Heart right ventricle (tissue), 16 donors: ENCODE measurements around the gene ASB13. TPM values are rescaled to one million over a fixed set of nuclear protein-coding genes. Genes with fewer than 3 reads are reported as not detected.

Experiments
- ATAC-seq, 8 donors: fragments of 200-7000 bp; cut with Tn5 transposase; one replicate each; pipeline ENCODE4 v1.9.1; 2020; ENCODE audit warnings: mild to moderate bottlenecking in 8 of 8, moderate library complexity in 8 of 8, moderate number of reproducible peaks in 1 of 8
- DNase-seq, 2 donors: peaks; one replicate each; pipeline ENCODE4 v3.0.0-alpha.2; 2020
- H3K27ac ChIP-seq, 10 donors: fragments of 200-600 bp; sonication (generic) in 2 of 10; one replicate each; pipeline versions ENCODE4 v1.5.0 to v1.8.0; 2020 to 2022; ENCODE audit warnings: mild to moderate bottlenecking in 3 of 10
- H3K27me3 ChIP-seq, 7 donors: fragments of 200-600 bp; one replicate each; pipeline ENCODE4 v1.8.0; 2021 to 2022; ENCODE audit warnings: mild to moderate bottlenecking in 2 of 7
- H3K36me3 ChIP-seq, 9 donors: fragments of 200-600 bp; sonication (generic) in 1 of 9; one replicate each; pipeline versions ENCODE4 v1.5.0 to v1.8.0; 2020 to 2022; ENCODE audit warnings: mild to moderate bottlenecking in 2 of 9
- H3K4me1 ChIP-seq, 9 donors: fragments of 200-600 bp; sonication (generic) in 1 of 9; one replicate each; pipeline versions ENCODE4 v1.5.0 to v1.8.0; 2020 to 2022; ENCODE audit warnings: mild to moderate bottlenecking in 4 of 9
- H3K4me3 ChIP-seq, 10 donors: fragments of 200-600 bp; sonication (generic) in 2 of 10; one replicate each; pipeline versions ENCODE4 v1.5.0 to v1.8.0; 2020 to 2022; ENCODE audit warnings: mild to moderate bottlenecking in 7 of 10, moderate library complexity in 2 of 10
- H3K9me3 ChIP-seq, 11 donors: fragments of 200-600 bp in 10 of 11; sonication (generic) in 2 of 11; one replicate each; pipeline versions ENCODE4 v1.5.0 to v1.8.0; 2013 to 2022; ENCODE audit warnings: mild to moderate bottlenecking in 2 of 11, control low read depth in 1 of 11, moderate library complexity in 1 of 11
- WGBS, 2 donors: extraction: QIAGEN DNeasy Blood & Tissue Kit; methylation state at CpG; one replicate each; pipeline ENCODE4 v1.1.7; 2013; ENCODE audit warnings: inconsistent platforms in 1 of 2; 5-methylcytosine and 5-hydroxymethylcytosine counted together
- intact Hi-C, 10 donors: fragments of 100-400 bp; cut with DNase I; formaldehyde crosslinking; loops; one replicate each; pipeline versions ENCODE4 v1.11.1 to v1.14.2; 2022
- polyA plus RNA-seq, 2 donors: library from polyadenylated mRNA; stranded (reverse); fragments of 200-250 nt; gene quantifications; one replicate each; pipeline ENCODE4 v1.2.3, GENCODE V29; 2013
- total RNA-seq, 10 donors: library from RNA; stranded (reverse); fragmentation: NEBNext Ultra II Directional in 3 of 10; extraction: Animal tissue kit (Norgen Biotek cat#: 25700) in 3 of 10; gene quantifications; one replicate each; pipeline versions ENCODE4 v1.2.1 to v1.2.4, GENCODE V29; 2021 to 2023
- TF ChIP-seq, protein P1 (sequence below), 9 donors: fragments of 200-600 bp; sonication (generic) in 2 of 9; IDR thresholded peaks; one replicate each; pipeline versions ENCODE4 v1.5.0 to v1.8.0; 2021 to 2022; ENCODE audit warnings: antibody characterized with exemption in 9 of 9, mild to moderate bottlenecking in 5 of 9, moderate library complexity in 1 of 9
- donor health status: Arrhythmogenic right ventricular cardiomyopathy.
- donor health status: ischemic (EF 13 %, LVEDD 7.1; RV severe dilation, severe dysfunction).
- donor health status: healthy with polysubstance abuse.
- donor health status: DM: no; HTN: yes; CAD: no.
- donor health status: DM: no; HTN: no; CAD: no.
- donor health status: ischemic (EF 25% LVEDD 6.9; RV normal size, moderate dysfunction).
- donor health status: ischemic (EF 25% LVEDD 5.7; RV mildly dilated, moderate dysfunction).
- donor health status: healthy.
- donor health status: DM: yes; HTN: yes; CAD: no.
- donor health status: Ischemic cardiomyopathy.
- donor health status: ischemic (EF 35%, LVEDD 5.7; RV mildly dilated, moderate dysfunction).
- donor health status: nonischemic (EF 11% LVEDD 7.7; RV severe dilation, severe dysfunction).
- donor health status: DM: yes; HTN: yes; CAD: no.
- donor health status: PGD.
- donor health status: ischemic (EF 29% LVEDD 5.4; RV normal size, mild dysfunction).
- donor health status: nonischemic (EF 23%, LVEDD 6.1; RV moderate dilation, normal function).

ASB13 gene
- total and polyA plus RNA-seq, 12 donors = 8.4 to 18.0 (median 13.4) TPM

DNA sequence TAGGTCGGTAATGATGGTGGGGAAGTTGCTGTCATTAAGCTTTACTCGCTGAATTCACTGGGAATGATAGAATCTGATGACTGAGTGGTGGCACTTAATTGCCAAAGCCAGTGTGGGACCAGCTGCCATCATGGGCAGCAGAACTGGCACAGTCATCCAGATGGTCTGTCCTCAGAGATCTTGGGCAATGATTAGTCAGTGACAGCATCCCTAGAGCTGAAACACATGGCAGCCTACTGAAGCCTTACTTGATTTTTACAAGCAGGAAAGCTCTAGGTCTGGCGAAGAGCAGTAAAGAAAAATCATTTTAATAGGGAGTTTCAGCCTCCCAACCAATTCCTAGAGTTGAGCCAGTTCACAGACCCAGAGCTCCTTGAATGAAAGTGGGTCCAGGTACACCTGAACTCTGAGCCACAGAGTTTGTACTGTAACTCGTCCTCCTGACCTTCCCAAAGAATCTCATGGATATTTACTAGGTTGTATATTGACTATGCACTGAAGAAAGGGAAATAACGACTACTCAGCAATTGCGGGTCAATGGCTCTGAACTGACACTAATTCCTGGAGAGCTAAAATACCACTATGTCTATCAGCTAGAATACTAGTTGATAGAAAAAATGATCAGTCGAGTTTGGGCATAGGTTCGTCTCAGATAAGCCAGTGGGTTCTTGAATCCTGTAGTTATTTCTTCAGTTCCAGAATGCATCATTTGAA lies 4.4 kb upstream of the ASB13 start:
- 53 to 82% methylated on average over 8 of the region's 8 CpGs for WGBS, 2 donors
- ATAC-seq (no peak), DNase-seq (no peak)
- peaks cover 0 to 26% (median 0%) of the 10 kb centered on the region in 11 donors for H3K9me3 ChIP-seq
- TF ChIP-seq, protein P1, sequence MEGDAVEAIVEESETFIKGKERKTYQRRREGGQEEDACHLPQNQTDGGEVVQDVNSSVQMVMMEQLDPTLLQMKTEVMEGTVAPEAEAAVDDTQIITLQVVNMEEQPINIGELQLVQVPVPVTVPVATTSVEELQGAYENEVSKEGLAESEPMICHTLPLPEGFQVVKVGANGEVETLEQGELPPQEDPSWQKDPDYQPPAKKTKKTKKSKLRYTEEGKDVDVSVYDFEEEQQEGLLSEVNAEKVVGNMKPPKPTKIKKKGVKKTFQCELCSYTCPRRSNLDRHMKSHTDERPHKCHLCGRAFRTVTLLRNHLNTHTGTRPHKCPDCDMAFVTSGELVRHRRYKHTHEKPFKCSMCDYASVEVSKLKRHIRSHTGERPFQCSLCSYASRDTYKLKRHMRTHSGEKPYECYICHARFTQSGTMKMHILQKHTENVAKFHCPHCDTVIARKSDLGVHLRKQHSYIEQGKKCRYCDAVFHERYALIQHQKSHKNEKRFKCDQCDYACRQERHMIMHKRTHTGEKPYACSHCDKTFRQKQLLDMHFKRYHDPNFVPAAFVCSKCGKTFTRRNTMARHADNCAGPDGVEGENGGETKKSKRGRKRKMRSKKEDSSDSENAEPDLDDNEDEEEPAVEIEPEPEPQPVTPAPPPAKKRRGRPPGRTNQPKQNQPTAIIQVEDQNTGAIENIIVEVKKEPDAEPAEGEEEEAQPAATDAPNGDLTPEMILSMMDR (IDR thresholded peaks at IDR 0.05) = no peak
- H3K27ac ChIP-seq = no peak overlapping the region
- H3K4me3 ChIP-seq = no peak overlapping the region
- H3K27me3 ChIP-seq = no peaks in the 10 kb centered on the region
- intact Hi-C loops = no loop called here
- no peaks in the 10 kb centered on the region for H3K36me3 ChIP-seq
- H3K4me1 ChIP-seq = peaks cover 0 to 10% (median 7%) of the 10 kb centered on the region in 9 donors

DNA sequence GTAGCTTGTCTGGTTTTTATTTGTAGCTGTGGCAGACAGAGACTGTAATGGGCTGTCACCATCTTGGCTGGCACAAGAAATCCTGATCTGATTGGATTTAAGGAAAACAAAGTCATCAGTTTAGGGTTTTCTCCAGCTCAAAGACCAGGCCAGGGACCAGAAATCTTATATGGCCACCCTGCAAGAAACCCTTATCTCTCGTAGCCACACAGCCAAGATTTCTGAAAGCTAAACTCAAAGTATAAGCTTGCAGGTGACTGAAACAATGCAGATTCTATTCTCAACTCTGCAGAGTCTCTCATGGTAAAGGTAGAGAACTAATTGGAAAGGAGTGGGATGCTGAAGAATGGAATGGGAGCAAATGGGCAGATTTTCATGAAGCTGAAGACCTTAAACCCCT lies 3.2 kb upstream of the ASB13 start:
- H3K4me3 ChIP-seq = no peak overlapping the region
- H3K27ac ChIP-seq = no peak overlapping the region
- TF ChIP-seq, protein P1 (IDR thresholded peaks at IDR 0.05) = no peak
- H3K9me3 ChIP-seq = peaks cover 0 to 24% (median 0%) of the 10 kb centered on the region in 11 donors
- intact Hi-C loops = no loop called here
- DNase-seq (no peak), ATAC-seq (no peak)
- no peaks in the 10 kb centered on the region for H3K27me3 ChIP-seq
- H3K36me3 ChIP-seq = no peaks in the 10 kb centered on the region
- WGBS, 2 donors = 83 to 95% methylated on average over 1 of the region's 1 CpG
- peaks cover 0 to 21% (median 16%) of the 10 kb centered on the region in 9 donors for H3K4me1 ChIP-seq

DNA sequence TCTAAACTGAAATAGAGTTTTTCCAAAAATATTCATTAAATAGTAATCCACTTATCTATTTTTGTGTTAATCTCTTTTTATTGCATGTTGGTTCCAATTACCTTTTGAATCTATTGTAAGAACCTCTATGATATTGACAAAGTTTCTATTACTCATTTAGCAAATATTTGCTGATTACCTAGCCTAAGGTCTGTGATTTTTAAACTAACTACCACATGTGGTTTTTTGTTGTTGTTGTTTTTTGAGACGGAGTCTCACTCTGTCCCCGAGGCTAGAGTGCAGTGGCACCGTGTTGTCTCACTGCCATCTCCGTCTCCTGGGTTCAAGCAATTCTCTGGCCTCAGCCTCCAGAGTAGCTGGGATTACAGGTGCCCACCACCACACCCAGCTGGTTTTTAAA lies 2.0 kb upstream of the ASB13 start:
- WGBS, 2 donors = 84 to 93% methylated on average over 4 of the region's 4 CpGs
- TF ChIP-seq, protein P1 (IDR thresholded peaks at IDR 0.05) = no peak
- DNase-seq = no peak
- ATAC-seq = no peak
- H3K4me3 ChIP-seq = no peak overlapping the region
- intact Hi-C loops = no loop called here
- H3K27me3 ChIP-seq = no peaks in the 10 kb centered on the region
- H3K36me3 ChIP-seq = no peaks in the 10 kb centered on the region
- H3K9me3 ChIP-seq = peaks cover 0 to 12% (median 0%) of the 10 kb centered on the region in 11 donors
- peaks cover 0 to 29% (median 16%) of the 10 kb centered on the region in 9 donors for H3K4me1 ChIP-seq
- no peak overlapping the region for H3K27ac ChIP-seq

DNA sequence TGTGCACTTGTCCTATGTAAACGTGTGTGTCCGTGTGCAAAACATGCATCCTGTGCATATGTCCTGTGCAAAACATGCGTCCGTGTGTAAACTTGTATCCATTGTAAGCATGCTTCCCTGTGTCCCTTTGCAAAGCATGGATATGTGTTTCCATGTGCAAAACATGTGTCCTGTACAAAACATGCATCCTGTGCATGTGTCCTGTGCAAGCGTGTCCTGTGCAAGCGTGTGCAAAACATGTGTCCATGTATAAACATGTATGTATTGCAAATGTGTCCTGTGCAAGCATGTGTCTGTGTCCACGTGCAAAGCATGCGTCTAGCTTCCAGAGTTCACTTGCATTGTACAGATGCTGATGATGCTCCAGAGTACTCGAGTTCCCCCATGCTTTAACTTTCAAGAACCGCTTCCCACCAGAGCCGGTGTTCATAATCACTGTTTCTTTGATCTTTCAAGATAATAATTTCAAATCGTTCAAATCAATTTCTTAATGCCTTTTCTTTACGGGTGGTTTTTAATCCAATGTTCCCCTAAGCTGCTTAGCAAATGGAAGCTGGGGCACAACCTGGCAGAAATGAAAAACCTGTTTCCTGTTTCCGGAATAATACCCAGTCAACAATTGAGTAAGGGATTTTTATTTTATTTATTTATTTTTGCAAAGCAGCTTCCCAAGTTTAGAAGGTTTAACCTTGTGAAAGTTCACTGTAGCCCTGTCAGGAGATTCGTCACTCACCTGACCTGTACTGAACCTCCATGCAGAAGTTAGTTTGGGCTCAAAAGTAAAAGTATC lies 641 bp upstream of the ASB13 start:
- Histone ChIP-seq H3K27ac (peak overlapping the region in 2 of 10 donors; percentile 76 to 81), H3K9me3 (peaks cover 0 to under 1% (median 0%) of the 10 kb centered on the region in 11 donors), H3K36me3 (no peaks in the 10 kb centered on the region), H3K4me1 (peaks cover 0 to 34% (median 16%) of the 10 kb centered on the region in 9 donors), H3K4me3 (peak overlapping the region in 9 of 10 donors; percentile 77 to 99 (median 96)), H3K27me3 (no peaks in the 10 kb centered on the region)
- 43 to 46% methylated on average over 15 of the region's 15 CpGs for WGBS, 2 donors
- ATAC-seq = peak in 2 of 8 donors; percentile 8 to 12
- TF ChIP-seq, protein P1 (IDR thresholded peaks at IDR 0.05) = no peak
- no peak for DNase-seq
- intact Hi-C loops = no loop called here
